ENCODE results near the gene RPH3AL. TPM values are rescaled to one million over a fixed set of nuclear protein-coding genes. Genes with fewer than 3 reads are reported as not detected.

RPH3AL gene
- total and polyA plus RNA-seq, 11 donors, result 2.8 to 9.4 (median 6.3) TPM

DNA sequence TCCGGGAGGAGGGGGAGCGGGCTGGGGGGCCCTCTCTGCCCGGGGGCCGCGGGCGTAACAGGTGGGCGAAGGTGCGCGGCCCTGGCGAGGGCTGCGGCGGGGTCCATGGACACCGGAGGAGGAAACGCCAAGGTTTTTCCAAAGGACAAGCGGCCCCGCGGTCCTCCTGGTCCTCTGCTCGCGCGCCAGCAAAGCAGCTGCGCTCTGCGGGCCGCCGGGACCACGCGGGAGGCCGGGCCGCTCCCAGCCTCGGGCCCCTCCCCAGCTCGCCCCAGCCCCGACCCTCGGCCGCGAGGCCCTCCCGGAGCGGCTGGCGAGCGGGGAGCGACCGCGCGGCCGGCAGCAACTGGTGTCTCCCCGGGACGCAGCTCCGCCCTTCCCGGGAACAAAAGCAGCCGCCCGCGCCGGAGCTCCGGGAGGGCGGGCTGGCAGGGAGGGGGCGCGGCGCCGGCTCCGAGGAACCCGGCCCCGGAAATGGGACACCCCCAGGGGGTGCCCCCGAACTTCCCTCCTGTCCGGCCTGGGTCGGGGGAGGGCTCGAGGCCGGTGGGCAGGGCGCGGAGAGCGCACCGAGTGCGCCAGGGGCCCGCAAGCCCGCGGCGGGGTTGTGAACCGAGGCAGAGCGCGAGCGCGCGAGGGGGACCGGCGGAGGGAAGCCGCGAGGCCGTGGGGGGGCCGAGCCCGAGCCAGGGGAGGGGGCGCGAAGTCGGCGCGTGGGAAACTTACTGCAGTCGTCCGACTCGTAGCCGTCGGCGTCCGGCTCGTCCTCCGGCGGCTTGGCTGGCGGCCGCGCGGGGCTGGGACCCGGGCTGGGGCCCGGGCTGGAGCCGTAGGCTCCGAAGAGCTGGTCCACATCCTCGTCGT, 172.0 kb downstream of the RPH3AL start:
- intact Hi-C loops (cut with DNase I), result loop anchor here in 3 of 10 donors (5.0 kb wide), 2 partner anchors 52 to 207 kb away; no protein-coding TSS in a partner anchor
- TF ChIP-seq POLR2A (IDR thresholded peaks at IDR 0.05), result no peak
- TF ChIP-seq, protein P1, sequence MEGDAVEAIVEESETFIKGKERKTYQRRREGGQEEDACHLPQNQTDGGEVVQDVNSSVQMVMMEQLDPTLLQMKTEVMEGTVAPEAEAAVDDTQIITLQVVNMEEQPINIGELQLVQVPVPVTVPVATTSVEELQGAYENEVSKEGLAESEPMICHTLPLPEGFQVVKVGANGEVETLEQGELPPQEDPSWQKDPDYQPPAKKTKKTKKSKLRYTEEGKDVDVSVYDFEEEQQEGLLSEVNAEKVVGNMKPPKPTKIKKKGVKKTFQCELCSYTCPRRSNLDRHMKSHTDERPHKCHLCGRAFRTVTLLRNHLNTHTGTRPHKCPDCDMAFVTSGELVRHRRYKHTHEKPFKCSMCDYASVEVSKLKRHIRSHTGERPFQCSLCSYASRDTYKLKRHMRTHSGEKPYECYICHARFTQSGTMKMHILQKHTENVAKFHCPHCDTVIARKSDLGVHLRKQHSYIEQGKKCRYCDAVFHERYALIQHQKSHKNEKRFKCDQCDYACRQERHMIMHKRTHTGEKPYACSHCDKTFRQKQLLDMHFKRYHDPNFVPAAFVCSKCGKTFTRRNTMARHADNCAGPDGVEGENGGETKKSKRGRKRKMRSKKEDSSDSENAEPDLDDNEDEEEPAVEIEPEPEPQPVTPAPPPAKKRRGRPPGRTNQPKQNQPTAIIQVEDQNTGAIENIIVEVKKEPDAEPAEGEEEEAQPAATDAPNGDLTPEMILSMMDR (IDR thresholded peaks at IDR 0.05), result peak in 1 of 12 donors; percentile 9

DNA sequence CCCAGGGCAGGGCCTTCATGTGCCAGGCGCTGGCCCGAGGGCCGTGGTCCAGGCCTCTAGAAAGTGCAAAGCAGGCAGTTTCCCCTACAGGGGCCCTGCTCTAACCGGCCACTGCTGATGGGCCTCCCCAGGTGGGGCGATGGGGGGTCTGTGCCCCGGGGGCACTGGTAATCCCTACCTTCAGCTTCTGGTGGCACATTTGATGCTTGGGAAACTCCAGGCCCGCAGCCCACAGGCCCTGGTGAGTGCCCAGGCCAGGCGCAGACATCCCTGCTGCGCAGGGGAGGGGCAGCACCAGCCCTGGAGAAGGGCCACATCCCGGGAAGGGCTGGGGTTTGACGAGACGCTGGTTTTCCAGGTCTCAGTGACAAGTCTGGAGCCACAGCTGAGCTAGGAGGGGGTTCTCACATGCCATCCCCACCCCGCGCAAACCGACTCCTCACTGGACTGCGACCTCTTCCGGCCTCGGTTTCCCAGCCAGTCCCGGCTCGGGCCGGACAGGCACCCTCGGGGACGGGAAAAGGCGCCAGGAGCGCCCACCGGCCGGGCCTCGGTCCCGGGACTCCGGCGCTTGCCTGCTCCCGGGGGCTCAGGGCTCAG, 172.7 kb downstream of the RPH3AL start:
- no peaks in the 10 kb centered on the region for H3K36me3 ChIP-seq
- peak in 1 of 5 donors; percentile 32 for DNase-seq
- intact Hi-C loops (cut with DNase I), result loop anchor here in 3 of 10 donors (5.0 kb wide), 2 partner anchors 52 to 207 kb away; no protein-coding TSS in a partner anchor
- no peak for TF ChIP-seq POLR2A (IDR thresholded peaks at IDR 0.05)
- TF ChIP-seq, protein P1 (IDR thresholded peaks at IDR 0.05), result no peak
- H3K9me3 ChIP-seq, result no peaks in the 10 kb centered on the region
- peaks cover 0 to 33% (median 14%) of the 10 kb centered on the region in 12 donors for H3K4me1 ChIP-seq
- H3K27ac ChIP-seq, result peak overlapping the region; percentile 57 to 92 (median 84)
- 6 to 35% (median 16%) methylated on average over 7 to 32 of the region's 32 CpGs for WGBS, 4 donors
- H3K4me3 ChIP-seq, result peak overlapping the region; percentile 50 to 75 (median 64)
- peak in 1 of 4 donors; percentile 12 for ATAC-seq
- peaks cover 0 to 45% (median 25%) of the 10 kb centered on the region in 9 donors for H3K27me3 ChIP-seq

More for the DNA sequence above, 172.0 kb downstream of the RPH3AL start:
- peak in 4 of 5 donors; percentile 26 to 53 (median 46) for DNase-seq
- 1 to 3% (median 1%) methylated on average over 57 to 112 of the region's 112 CpGs for WGBS, 4 donors
- Histone ChIP-seq H3K4me3 (peak overlapping the region; percentile 50 to 75 (median 64)), H3K27me3 (peaks cover 0 to 45% (median 25%) of the 10 kb centered on the region in 9 donors), H3K27ac (peak overlapping the region; percentile 57 to 92 (median 84)), H3K36me3 (no peaks in the 10 kb centered on the region), H3K9me3 (no peaks in the 10 kb centered on the region), H3K4me1 (peaks cover 0 to 36% (median 14%) of the 10 kb centered on the region in 12 donors)
- ATAC-seq, result peak in 3 of 4 donors; percentile 29 to 44 (median 36)

DNA sequence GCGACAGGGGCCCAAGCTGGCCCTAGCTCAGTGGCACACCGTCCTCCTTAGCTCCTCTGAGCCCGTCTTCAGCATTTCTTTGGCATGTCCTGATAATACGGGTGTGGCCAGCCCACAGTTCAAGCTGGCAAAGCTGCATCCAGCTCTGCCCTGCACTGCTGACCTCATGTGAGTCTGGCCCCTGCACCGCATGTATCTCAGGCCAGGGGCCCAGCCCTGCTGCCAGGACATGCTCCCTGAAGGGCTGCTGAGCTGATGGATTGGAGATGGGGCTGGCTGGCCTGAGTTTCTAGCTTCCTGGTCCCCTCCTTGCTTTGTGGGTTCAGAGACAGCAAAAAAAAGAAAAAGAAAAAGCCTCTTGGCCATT, 173.6 kb downstream of the RPH3AL start:
- H3K27me3 ChIP-seq, result peaks cover 0 to 45% (median 25%) of the 10 kb centered on the region in 9 donors
- intact Hi-C loops (cut with DNase I), result no loop called here
- H3K4me3 ChIP-seq, result peak overlapping the region in 7 of 12 donors; percentile 61 to 75 (median 65)
- peaks cover 0 to 33% (median 14%) of the 10 kb centered on the region in 12 donors for H3K4me1 ChIP-seq
- no peaks in the 10 kb centered on the region for H3K36me3 ChIP-seq
- no peaks in the 10 kb centered on the region for H3K9me3 ChIP-seq
- H3K27ac ChIP-seq, result peak overlapping the region in 7 of 12 donors; percentile 57 to 92 (median 86)
- ATAC-seq (peak in 2 of 4 donors; percentile 10 to 16), DNase-seq (peak in 2 of 5 donors; percentile 36 to 38)
- WGBS, 4 donors, result 44 to 63% (median 55%) methylated on average over 5 of the region's 5 CpGs
- TF ChIP-seq, protein P1 (IDR thresholded peaks at IDR 0.05), result no peak
- no peak for TF ChIP-seq POLR2A (IDR thresholded peaks at IDR 0.05)
